Stimulated activated naive CD8-positive, alpha-beta T cell treated with anti-CD3 and anti-CD28 coated beads, Interleukin-15, Interleukin-2, amounts not matched to agents 100 ng/mL and 50 ng/mL, for 24 hours (primary cell): ENCODE data around the gene NRP1.
A peak's percentile ranks its signal among the peaks of the same experiment; 100 is the strongest.
"Not testable (repeated sequence)": the region's sequence is repeated elsewhere in the genome, so short reads cannot be mapped to it uniquely, and the experiment has no call there.

Source experiments
- H3K27ac Mint-ChIP-seq: one replicate; pipeline ENCODE4 v1.8.0; 2021; ENCODE audit warnings: mild to moderate bottlenecking, mixed read lengths
- H3K27me3 Mint-ChIP-seq: one replicate; pipeline ENCODE4 v1.8.0; 2021; ENCODE audit warnings: mixed read lengths
- H3K36me3 Mint-ChIP-seq: one replicate; pipeline ENCODE4 v1.8.0; 2021; ENCODE audit warnings: low read depth, mixed read lengths
- H3K4me1 Mint-ChIP-seq: one replicate; pipeline ENCODE4 v1.8.0; 2021; ENCODE audit warnings: low read depth, mixed read lengths
- H3K4me3 Mint-ChIP-seq: one replicate; pipeline ENCODE4 v1.8.0; 2021; ENCODE audit warnings: mild to moderate bottlenecking, mixed read lengths
- H3K9me3 Mint-ChIP-seq: one replicate; pipeline ENCODE4 v1.8.0; 2021; ENCODE audit warnings: mixed read lengths

Gene NRP1

DNA sequence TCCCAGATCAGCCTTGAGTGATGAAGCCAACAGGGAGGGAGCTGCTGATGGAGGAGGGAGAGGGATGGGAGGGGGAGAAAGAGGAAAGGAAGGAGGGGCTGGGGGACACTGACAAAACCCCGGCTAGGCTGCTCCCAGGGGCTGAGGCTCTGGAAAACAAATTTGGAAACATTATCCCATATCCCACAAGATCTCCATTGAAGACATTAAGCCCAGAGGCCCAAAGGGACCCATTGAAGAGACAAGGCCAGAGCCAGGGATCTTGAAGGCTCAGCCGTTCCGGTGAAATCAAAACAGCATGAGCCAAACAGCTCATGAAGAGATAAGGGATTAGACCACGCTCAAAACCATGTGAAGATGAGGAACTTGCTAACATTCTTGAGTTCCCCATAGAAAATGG, 192.2 kb downstream of the NRP1 start:
- no peaks in the 10 kb centered on the region for H3K9me3 Mint-ChIP-seq
- no peak overlapping the region for H3K4me3 Mint-ChIP-seq
- H3K36me3 Mint-ChIP-seq: no peaks in the 10 kb centered on the region
- peak overlapping the region; percentile 92 for H3K27ac Mint-ChIP-seq
- H3K27me3 Mint-ChIP-seq: no peaks in the 10 kb centered on the region
- H3K4me1 Mint-ChIP-seq: peaks cover 82% of the 10 kb centered on the region

- Mint-ChIP-seq H3K27me3 (no peaks in the 10 kb centered on the region), H3K27ac (no peak overlapping the region), H3K9me3 (no peaks in the 10 kb centered on the region), H3K4me3 (no peak overlapping the region), H3K4me1 (peaks cover 91% of the 10 kb centered on the region), H3K36me3 (no peaks in the 10 kb centered on the region)
These were observed 193.2 kb downstream of the NRP1 start for GRCh38 chr10:33141251-33141650.

DNA sequence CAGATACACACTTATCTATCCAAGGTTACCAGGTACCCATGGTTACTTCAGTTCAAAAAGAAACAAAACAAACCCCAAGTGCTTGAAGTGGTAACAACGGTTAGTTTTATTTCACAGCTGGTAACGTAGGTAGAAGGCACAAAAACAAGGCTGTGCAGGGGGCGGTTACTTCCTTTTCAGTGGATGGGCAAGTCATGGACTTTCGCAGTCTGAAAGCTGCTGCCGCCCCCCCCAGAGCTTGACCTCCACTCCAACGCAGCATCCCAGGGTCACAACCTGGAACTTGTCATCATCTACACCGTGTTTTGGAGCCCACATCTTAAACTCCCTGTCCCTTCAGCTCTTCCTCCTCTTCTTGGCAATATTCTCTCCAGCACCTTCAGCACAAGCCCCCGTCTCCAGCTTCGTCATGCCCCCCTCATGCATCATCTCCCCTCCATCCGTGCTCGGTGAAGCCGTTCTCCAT, 195.3 kb downstream of the NRP1 start:
- H3K36me3 Mint-ChIP-seq: no peaks in the 10 kb centered on the region
- H3K9me3 Mint-ChIP-seq: no peaks in the 10 kb centered on the region
- H3K27ac Mint-ChIP-seq: peak overlapping the region; percentile 89
- H3K4me3 Mint-ChIP-seq: peak overlapping the region; percentile 65
- peaks cover 97% of the 10 kb centered on the region for H3K4me1 Mint-ChIP-seq
- H3K27me3 Mint-ChIP-seq: no peaks in the 10 kb centered on the region

DNA sequence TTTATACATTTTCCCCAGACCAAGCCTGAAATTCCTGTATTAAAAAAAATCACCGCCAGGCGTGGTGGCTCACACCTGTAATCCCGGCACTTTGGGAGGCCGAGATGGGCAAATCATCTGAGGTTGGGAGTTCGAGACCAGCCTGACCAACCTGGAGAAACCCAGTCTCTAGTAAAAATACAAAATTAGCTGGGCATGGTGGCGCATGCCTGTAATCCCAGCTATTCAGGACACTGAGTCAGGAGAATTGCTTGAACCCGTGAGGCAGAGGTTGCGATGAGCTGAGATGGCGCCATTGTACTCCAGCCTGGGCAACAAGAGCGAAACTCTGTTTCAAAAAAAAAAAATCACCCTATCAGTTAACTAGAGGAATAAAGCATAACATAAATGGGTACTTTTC, 195.8 kb downstream of the NRP1 start:
- peaks cover 98% of the 10 kb centered on the region for H3K4me1 Mint-ChIP-seq
- H3K9me3 Mint-ChIP-seq, H3K27me3 Mint-ChIP-seq, H3K4me3 Mint-ChIP-seq, H3K36me3 Mint-ChIP-seq: not testable (repeated sequence)
- peak overlapping the region; percentile 89 for H3K27ac Mint-ChIP-seq

- H3K27ac Mint-ChIP-seq: peak overlapping the region; percentile 89
These were observed 197.0 kb downstream of the NRP1 start for GRCh38 chr10:33137356-33138005.

DNA sequence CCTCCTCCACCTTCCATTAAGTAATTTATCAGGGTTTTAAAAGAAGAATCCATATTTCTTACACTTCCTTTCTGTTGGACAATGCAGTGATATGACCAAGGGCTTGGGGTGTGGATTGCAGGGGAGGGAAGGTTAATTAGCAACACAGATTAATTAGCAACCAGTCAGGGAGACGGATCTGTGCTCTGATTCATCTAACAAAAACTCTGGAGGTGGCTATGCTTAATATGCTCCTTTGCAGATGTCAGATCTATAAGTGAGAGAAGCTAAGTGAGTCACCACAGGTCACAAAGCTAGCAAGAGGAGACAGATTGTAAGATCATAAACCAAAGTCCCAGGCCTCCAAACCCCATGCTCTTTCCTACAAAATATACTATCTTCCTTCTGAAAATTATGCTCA, 197.7 kb downstream of the NRP1 start:
- Mint-ChIP-seq H3K27me3 (no peaks in the 10 kb centered on the region), H3K4me1 (peaks cover 98% of the 10 kb centered on the region), H3K27ac (peak overlapping the region; percentile 89), H3K36me3 (no peaks in the 10 kb centered on the region), H3K9me3 (no peaks in the 10 kb centered on the region), H3K4me3 (peak overlapping the region; percentile 35)

More at GRCh38 chr10:33137356-33138005, 197.0 kb downstream of the NRP1 start:
- H3K9me3 Mint-ChIP-seq: no peaks in the 10 kb centered on the region
- peaks cover 98% of the 10 kb centered on the region for H3K4me1 Mint-ChIP-seq
- H3K4me3 Mint-ChIP-seq: peak overlapping the region; percentile 35
- no peaks in the 10 kb centered on the region for H3K36me3 Mint-ChIP-seq
- H3K27me3 Mint-ChIP-seq: no peaks in the 10 kb centered on the region

DNA sequence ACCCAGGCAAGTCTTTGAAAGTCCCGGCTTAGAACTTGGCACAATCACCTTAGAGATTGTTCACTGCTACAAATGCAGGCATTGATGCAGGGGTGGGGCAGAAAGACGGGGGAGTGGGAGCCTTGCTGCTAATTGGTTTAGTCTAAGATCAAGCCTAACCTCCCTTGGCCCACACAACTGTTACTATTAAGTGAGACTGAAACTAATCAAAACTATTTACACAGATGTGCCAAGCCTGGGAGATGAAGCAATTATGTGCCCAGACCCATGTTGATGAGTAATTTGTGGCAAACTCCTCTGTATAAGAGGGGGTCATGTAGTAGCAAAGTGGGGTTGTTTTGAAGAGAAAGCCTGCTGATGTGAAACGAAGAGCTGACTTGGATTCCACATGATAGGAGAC, 198.2 kb downstream of the NRP1 start:
- peak overlapping the region; percentile 89 for H3K27ac Mint-ChIP-seq
- H3K36me3 Mint-ChIP-seq: no peaks in the 10 kb centered on the region
- H3K4me3 Mint-ChIP-seq: peak overlapping the region; percentile 35
- H3K4me1 Mint-ChIP-seq: peaks cover 99% of the 10 kb centered on the region
- H3K27me3 Mint-ChIP-seq: no peaks in the 10 kb centered on the region
- H3K9me3 Mint-ChIP-seq: no peaks in the 10 kb centered on the region

GRCh38 chr10:33134011-33134751, 200.3 kb downstream of the NRP1 start:
- H3K36me3 Mint-ChIP-seq: no peaks in the 10 kb centered on the region
- H3K4me3 Mint-ChIP-seq: peak overlapping the region; percentile 56
- peaks cover 91% of the 10 kb centered on the region for H3K4me1 Mint-ChIP-seq
- H3K27me3 Mint-ChIP-seq: no peaks in the 10 kb centered on the region
- peak overlapping the region; percentile 96 for H3K27ac Mint-ChIP-seq
- no peaks in the 10 kb centered on the region for H3K9me3 Mint-ChIP-seq

GRCh38 chr10:33133557-33133956, 200.9 kb downstream of the NRP1 start:
- H3K27ac Mint-ChIP-seq: peak overlapping the region; percentile 96
- H3K27me3 Mint-ChIP-seq: no peaks in the 10 kb centered on the region
- peaks cover 91% of the 10 kb centered on the region for H3K4me1 Mint-ChIP-seq
- peak overlapping the region; percentile 56 for H3K4me3 Mint-ChIP-seq
- H3K9me3 Mint-ChIP-seq: no peaks in the 10 kb centered on the region
- H3K36me3 Mint-ChIP-seq: no peaks in the 10 kb centered on the region

GRCh38 chr10:33132626-33133025, 201.8 kb downstream of the NRP1 start:
- Mint-ChIP-seq H3K4me1 (peaks cover 87% of the 10 kb centered on the region), H3K4me3 (no peak overlapping the region), H3K27me3 (no peaks in the 10 kb centered on the region), H3K27ac (no peak overlapping the region), H3K36me3 (no peaks in the 10 kb centered on the region), H3K9me3 (no peaks in the 10 kb centered on the region)

DNA sequence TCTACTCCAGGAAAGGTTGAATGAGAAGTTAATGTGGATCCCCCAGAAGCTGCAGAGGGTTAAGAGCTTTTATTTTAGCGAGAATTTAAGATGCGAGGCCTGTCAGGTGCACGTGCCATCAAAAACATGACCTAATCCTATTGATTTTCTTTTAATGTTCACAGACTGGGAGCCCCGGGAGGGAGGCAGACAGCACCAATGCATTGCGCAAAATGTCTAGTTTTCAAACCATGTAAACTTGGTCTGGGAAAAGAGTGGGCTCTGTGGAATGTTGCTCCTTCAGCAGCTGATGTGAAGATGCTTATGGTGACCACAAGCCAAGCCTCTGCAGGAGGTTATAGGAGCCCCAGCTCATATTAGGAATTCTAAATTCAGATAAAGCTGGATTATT, 204.5 kb downstream of the NRP1 start:
- Mint-ChIP-seq H3K9me3 (no peaks in the 10 kb centered on the region), H3K36me3 (no peaks in the 10 kb centered on the region), H3K4me3 (no peak overlapping the region), H3K27ac (no peak overlapping the region), H3K27me3 (no peaks in the 10 kb centered on the region), H3K4me1 (peaks cover 87% of the 10 kb centered on the region)

DNA sequence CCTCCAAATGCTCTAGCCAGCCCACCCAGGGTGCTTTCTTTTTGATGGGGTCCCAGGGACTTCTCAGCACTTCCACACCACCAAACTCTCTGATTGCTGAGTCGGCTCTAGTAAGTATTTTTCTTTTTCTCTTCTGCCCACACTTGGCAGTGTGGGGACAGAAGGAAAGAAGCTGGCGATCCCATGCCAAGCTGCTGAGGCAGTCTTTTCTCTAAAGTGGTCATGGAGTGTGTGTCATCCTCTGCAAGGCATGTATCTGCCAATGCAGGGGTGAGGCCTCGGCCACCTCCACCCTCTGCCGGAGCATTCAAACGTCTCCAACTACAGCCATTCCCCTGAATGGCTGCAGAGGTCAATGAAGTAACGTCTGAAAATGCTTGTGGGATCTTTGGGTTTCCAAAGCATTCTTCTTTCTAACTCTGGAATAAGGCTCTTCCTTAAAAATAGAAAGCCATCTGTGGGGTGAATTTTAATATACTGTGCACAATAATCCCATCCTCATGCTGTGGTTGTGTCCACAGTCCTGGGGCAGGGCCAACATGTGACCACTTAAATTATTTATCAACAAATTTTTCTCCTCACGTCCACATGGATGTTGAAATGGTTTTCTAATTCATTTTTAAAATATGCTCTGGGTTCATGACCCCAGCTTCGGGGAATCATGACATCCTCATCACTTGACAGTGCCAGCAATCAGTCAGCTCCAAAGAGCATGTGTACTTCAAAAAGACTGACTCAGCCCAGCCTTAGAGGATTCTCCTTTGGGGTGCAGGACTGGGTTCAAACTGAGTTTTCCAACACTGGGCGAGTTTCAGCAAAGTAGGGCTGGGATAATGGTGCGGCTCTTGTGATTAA, 205.1 kb downstream of the NRP1 start:
- Mint-ChIP-seq H3K9me3 (no peaks in the 10 kb centered on the region), H3K27me3 (no peaks in the 10 kb centered on the region), H3K4me3 (no peak overlapping the region), H3K4me1 (peaks cover 84% of the 10 kb centered on the region), H3K27ac (no peak overlapping the region), H3K36me3 (no peaks in the 10 kb centered on the region)

- Mint-ChIP-seq H3K9me3 (no peaks in the 10 kb centered on the region), H3K4me3 (no peak overlapping the region), H3K4me1 (peaks cover 77% of the 10 kb centered on the region), H3K27me3 (no peaks in the 10 kb centered on the region), H3K36me3 (no peaks in the 10 kb centered on the region), H3K27ac (no peak overlapping the region)
These were observed 206.8 kb downstream of the NRP1 start for GRCh38 chr10:33127622-33128021.
